ENCODE measurements around the gene CAMK4. TPM values are rescaled to one million over a fixed set of nuclear protein-coding genes. Genes with fewer than 3 reads are reported as not detected.

The CAMK4 gene
- total and polyA plus RNA-seq, 2 of the 8 experiments (the other 6 are each of a cell fraction or from before 2014, with no cell fraction given), result 1.8 to 8.3 TPM

GRCh38 chr5:111224561-111225345 lies 569 bp downstream of the CAMK4 start (continued):
- TF ChIP-seq FOSL1 (IDR thresholded peaks at IDR 0.05; ENCODE audit: insufficient read depth, low read depth, low read length) (no peak), KDM5A (IDR thresholded peaks at IDR 0.05; ENCODE audit: low read length) (no peak)

Measured in H1 (cell line).